Smooth muscle cell (in vitro differentiated cells): ENCODE results near the gene SPCS3. TPM values are rescaled to one million over a fixed set of nuclear protein-coding genes. Genes with fewer than 3 reads are reported as not detected.
"Not testable (repeated sequence)": the region's sequence is repeated elsewhere in the genome, so short reads cannot be mapped to it uniquely, and the experiment has no call there.

Experiments
- DNase-seq: peaks from one replicate; lab custom pipeline; 2025; ENCODE audit not compliant: unreplicated experiment; lab: John Stamatoyannopoulos, UW
- H2AFZ ChIP-seq: fragments of 200-600 bp; sonication (generic); 2 replicates; pipeline ENCODE4 v1.6.0; 2016; ENCODE audit warnings: antibody characterized with exemption, low read depth, mild to moderate bottlenecking
- H3F3A ChIP-seq: fragments of 200-600 bp; sonication (generic); 2 replicates; pipeline ENCODE4 v1.6.0; 2017; ENCODE audit warnings: antibody characterized with exemption, low read depth
- H3K27ac ChIP-seq: fragments of 200-600 bp; sonication (generic); 2 replicates; pipeline ENCODE4 v1.5.1; 2016; ENCODE audit warnings: low read depth, mild to moderate bottlenecking
- H3K27me3 ChIP-seq: fragments of 200-600 bp; sonication (generic); 2 replicates; pipeline ENCODE4 v1.6.1; 2016; ENCODE audit warnings: low read depth, mild to moderate bottlenecking
- H3K36me3 ChIP-seq: fragments of 200-600 bp; sonication (generic); 2 replicates; pipeline ENCODE4 v1.5.1; 2016; ENCODE audit warnings: low read depth
- H3K4me1 ChIP-seq: fragments of 200-600 bp; sonication (generic); 2 replicates; pipeline ENCODE4 v1.5.1; 2016; ENCODE audit warnings: low read depth
- H3K4me2 ChIP-seq: fragments of 200-600 bp; sonication (generic); 2 replicates; pipeline ENCODE4 v1.6.0; 2016; ENCODE audit warnings: mild to moderate bottlenecking
- H3K4me3 ChIP-seq: fragments of 200-600 bp; sonication (generic); 2 replicates; pipeline ENCODE4 v1.5.1; 2016; ENCODE audit warnings: mild to moderate bottlenecking
- H3K79me2 ChIP-seq: fragments of 200-600 bp; sonication (generic); 2 replicates; pipeline ENCODE4 v1.6.0; 2016; ENCODE audit warnings: low read depth, mild to moderate bottlenecking
- H3K9ac ChIP-seq: fragments of 200-600 bp; sonication (generic); 2 replicates; pipeline ENCODE4 v1.6.0; 2016; ENCODE audit warnings: low read depth
- H3K9me3 ChIP-seq: fragments of 200-600 bp; sonication (generic); replicated peaks from 2 replicates; pipeline ENCODE4 v1.5.1; 2016; ENCODE audit warnings: low read depth
- H4K20me1 ChIP-seq: fragments of 200-600 bp; sonication (generic); 2 replicates; pipeline ENCODE4 v1.6.0; 2016; ENCODE audit warnings: low read depth
- CTCF ChIP-seq: fragments of 200-600 bp; sonication (generic); IDR thresholded peaks from 2 replicates; pipeline ENCODE4 v1.5.1; 2017; ENCODE audit warnings: borderline replicate concordance, mild to moderate bottlenecking, antibody characterized with exemption; ENCODE audit not compliant: insufficient read depth, poor library complexity, severe bottlenecking
- WGBS: methylation state at CpG from one replicate; pipeline ENCODE4 v1.1.7; 2016; ENCODE audit warnings: low lambda C conversion rate; 5-methylcytosine and 5-hydroxymethylcytosine counted together
- polyA plus RNA-seq: library from polyadenylated mRNA; unstranded; fragments of >200 nt; fragmentation: Nextera tagmentation; extraction: Ambion mirVana; gene quantifications from 2 replicates; pipeline ENCODE4 v1.2.1, GENCODE V29; 2016
- total RNA-seq: library from RNA; depleted of rRNA; stranded (reverse); fragments of >200 nt; gene quantifications from 2 replicates; pipeline ENCODE4 v1.2.3, GENCODE V29; 2014

The SPCS3 gene
- total and polyA plus RNA-seq, 2 experiments from 2014 or later: 116 to 195 TPM

GRCh38 chr4:176320976-176321361, 1.2 kb downstream of the SPCS3 start:
- Histone ChIP-seq H3K27ac (peak overlapping the region; percentile 84), H4K20me1 (peaks cover 47% of the 10 kb centered on the region)
- no peak for DNase-seq

GRCh38 chr4:176321589-176321988, 1.8 kb downstream of the SPCS3 start:
- H3K27ac ChIP-seq: no peak overlapping the region
- H3K4me2 ChIP-seq: peak overlapping the region; percentile 97
- no peak for DNase-seq
- H4K20me1 ChIP-seq: peaks cover 53% of the 10 kb centered on the region
- H3K79me2 ChIP-seq: peaks cover 61% of the 10 kb centered on the region
- no peak for TF ChIP-seq CTCF
- H2AFZ ChIP-seq: no peak overlapping the region
- H3K27me3 ChIP-seq: no peaks in the 10 kb centered on the region
- H3K4me3 ChIP-seq: peak overlapping the region; percentile 94
- H3K9me3 ChIP-seq: no peaks in the 10 kb centered on the region
- WGBS: 86% methylated on average over 5 of the region's 5 CpGs
- H3K9ac ChIP-seq: peak overlapping the region; percentile 87
- H3K36me3 ChIP-seq: no peaks in the 10 kb centered on the region
- peaks cover 18% of the 10 kb centered on the region for H3K4me1 ChIP-seq
- no peaks in the 10 kb centered on the region for H3F3A ChIP-seq

More at GRCh38 chr4:176320976-176321361, 1.2 kb downstream of the SPCS3 start:
- Histone ChIP-seq H3K4me1 (peaks cover 18% of the 10 kb centered on the region), H2AFZ (peak overlapping the region; percentile 86), H3K9ac (peak overlapping the region; percentile 87), H3K36me3 (no peaks in the 10 kb centered on the region), H3F3A (no peaks in the 10 kb centered on the region), H3K79me2 (peaks cover 55% of the 10 kb centered on the region), H3K4me3 (peak overlapping the region; percentile 94), H3K27me3 (no peaks in the 10 kb centered on the region), H3K4me2 (peak overlapping the region; percentile 97), H3K9me3 (no peaks in the 10 kb centered on the region)
- 11% methylated on average over 6 of the region's 6 CpGs for WGBS
- no peak for TF ChIP-seq CTCF

- Histone ChIP-seq H3K27ac (no peak overlapping the region), H3K4me3 (no peak overlapping the region), H3K4me1 (peaks cover 18% of the 10 kb centered on the region), H3F3A (no peaks in the 10 kb centered on the region), H2AFZ (no peak overlapping the region), H3K27me3 (no peaks in the 10 kb centered on the region), H3K79me2 (peaks cover 80% of the 10 kb centered on the region), H3K9ac (no peak overlapping the region), H3K36me3 (peaks cover 6% of the 10 kb centered on the region), H3K4me2 (peak overlapping the region; percentile 97), H4K20me1 (peaks cover 72% of the 10 kb centered on the region), H3K9me3 (no peaks in the 10 kb centered on the region)
- WGBS: 94% methylated on average over 3 of the region's 3 CpGs
- DNase-seq: no peak
- no peak for TF ChIP-seq CTCF
Measured at GRCh38 chr4:176323511-176324160, 3.9 kb downstream of the SPCS3 start.

- Histone ChIP-seq H3K79me2 (peaks cover 83% of the 10 kb centered on the region), H4K20me1 (peaks cover 78% of the 10 kb centered on the region), H3K4me1 (peaks cover 15% of the 10 kb centered on the region)
- H3F3A ChIP-seq, H3K4me2 ChIP-seq, H3K36me3 ChIP-seq, H2AFZ ChIP-seq, H3K27ac ChIP-seq, H3K27me3 ChIP-seq, H3K4me3 ChIP-seq, DNase-seq, H3K9ac ChIP-seq, H3K9me3 ChIP-seq: not testable (repeated sequence)
- 96% methylated on average over 8 of the region's 8 CpGs for WGBS
Measured at GRCh38 chr4:176324876-176325275, 5.1 kb downstream of the SPCS3 start.
